ENCODE measurements around the gene SMCR8. TPM values are rescaled to one million over a fixed set of nuclear protein-coding genes. Genes with fewer than 3 reads are reported as not detected.
"Not testable (repeated sequence)": the region's sequence is repeated elsewhere in the genome, so short reads cannot be mapped to it uniquely, and the experiment has no call there.

The SMCR8 gene
- total RNA-seq, 3 donors from 2014 or later (not counting 1 experiment from before 2014, with no cell fraction given): 33.5 to 48.5 (median 39.2) TPM

GRCh38 chr17:18291718-18292540, 23.2 kb upstream of the SMCR8 start:
- no peaks in the 10 kb centered on the region for H3K27me3 ChIP-seq (ENCODE audit: control insufficient read depth, insufficient read depth, low read length)
- DNase-seq (no peak), ATAC-seq (no peak)
- no peak overlapping the region for H3K4me3 ChIP-seq (ENCODE audit: low read length)
- H3K36me3 ChIP-seq (ENCODE audit: control insufficient read depth, insufficient read depth, low read length): peaks cover 30% of the 10 kb centered on the region
- no peak overlapping the region for H3K27ac Mint-ChIP-seq
- H3K4me1 Mint-ChIP-seq: no peaks in the 10 kb centered on the region
- intact Hi-C loops (cut with micrococcal nuclease): no loop called here
- H3K36me3 Mint-ChIP-seq: no peaks in the 10 kb centered on the region
- H3K27ac ChIP-seq (ENCODE audit: low read length): no peak overlapping the region
- no peaks in the 10 kb centered on the region for H3K9me3 Mint-ChIP-seq
- 96% methylated on average over 11 of the region's 15 CpGs for WGBS (ENCODE audit: insufficient coverage)
- no peaks in the 10 kb centered on the region for H3K4me1 ChIP-seq (ENCODE audit: control insufficient read depth, insufficient read depth, low read length)
- H3K9me3 ChIP-seq (ENCODE audit: control insufficient read depth, insufficient read depth, low read length): no peaks in the 10 kb centered on the region
- no peak for TF ChIP-seq CTCF (IDR thresholded peaks at IDR 0.05)
- no peaks in the 10 kb centered on the region for H3K27me3 Mint-ChIP-seq (ENCODE audit: low read depth in 2 of 2)
- no peak overlapping the region for H3K4me3 Mint-ChIP-seq

GRCh38 chr17:18298061-18298460, 17.0 kb upstream of the SMCR8 start:
- H3K27ac ChIP-seq (ENCODE audit: low read length); H3K9me3 Mint-ChIP-seq; H3K27ac Mint-ChIP-seq; H3K27me3 Mint-ChIP-seq (ENCODE audit: low read depth in 2 of 2); H3K27me3 ChIP-seq (ENCODE audit: control insufficient read depth, insufficient read depth, low read length); H3K4me3 ChIP-seq (ENCODE audit: low read length); H3K4me1 ChIP-seq (ENCODE audit: control insufficient read depth, insufficient read depth, low read length); H3K4me1 Mint-ChIP-seq; DNase-seq; H3K9me3 ChIP-seq (ENCODE audit: control insufficient read depth, insufficient read depth, low read length); H3K4me3 Mint-ChIP-seq; intact Hi-C loops (cut with micrococcal nuclease); ATAC-seq: not testable (repeated sequence)
- peaks cover 14% of the 10 kb centered on the region for H3K36me3 Mint-ChIP-seq
- H3K36me3 ChIP-seq (ENCODE audit: control insufficient read depth, insufficient read depth, low read length): peaks cover 40% of the 10 kb centered on the region
- WGBS (ENCODE audit: insufficient coverage): 98% methylated on average over 20 of the region's 30 CpGs

GRCh38 chr17:18300725-18301480, 14.2 kb upstream of the SMCR8 start:
- Mint-ChIP-seq H3K27me3 (ENCODE audit: low read depth in 2 of 2) (no peaks in the 10 kb centered on the region), H3K27ac (peak overlapping the region in 1 of 2 donors; percentile 5), H3K4me3 (no peak overlapping the region), H3K4me1 (no peaks in the 10 kb centered on the region), H3K9me3 (no peaks in the 10 kb centered on the region), H3K36me3 (peaks cover 14% of the 10 kb centered on the region)
- Histone ChIP-seq H3K36me3 (ENCODE audit: control insufficient read depth, insufficient read depth, low read length) (peaks cover 55% of the 10 kb centered on the region), H3K27ac (ENCODE audit: low read length) (no peak overlapping the region), H3K4me3 (ENCODE audit: low read length) (no peak overlapping the region), H3K27me3 (ENCODE audit: control insufficient read depth, insufficient read depth, low read length) (no peaks in the 10 kb centered on the region), H3K4me1 (ENCODE audit: control insufficient read depth, insufficient read depth, low read length) (no peaks in the 10 kb centered on the region), H3K9me3 (ENCODE audit: control insufficient read depth, insufficient read depth, low read length) (no peaks in the 10 kb centered on the region)
- intact Hi-C loops (cut with micrococcal nuclease): no loop called here
- WGBS (ENCODE audit: insufficient coverage): 91% methylated on average over 8 of the region's 8 CpGs
- DNase-seq (no peak), ATAC-seq (peak in 1 of 3 donors; percentile 32)
- no peak for TF ChIP-seq CTCF (IDR thresholded peaks at IDR 0.05)

- H3K36me3 Mint-ChIP-seq: peaks cover 14% of the 10 kb centered on the region
Measured at GRCh38 chr17:18303206-18303605, 11.9 kb upstream of the SMCR8 start.

More at GRCh38 chr17:18303206-18303605, 11.9 kb upstream of the SMCR8 start:
- H3K36me3 ChIP-seq (ENCODE audit: control insufficient read depth, insufficient read depth, low read length): peaks cover 68% of the 10 kb centered on the region
- ATAC-seq; H3K4me1 ChIP-seq (ENCODE audit: control insufficient read depth, insufficient read depth, low read length); H3K4me1 Mint-ChIP-seq; DNase-seq; H3K27me3 ChIP-seq (ENCODE audit: control insufficient read depth, insufficient read depth, low read length); H3K4me3 ChIP-seq (ENCODE audit: low read length); H3K27me3 Mint-ChIP-seq (ENCODE audit: low read depth in 2 of 2); H3K27ac Mint-ChIP-seq; H3K4me3 Mint-ChIP-seq; H3K27ac ChIP-seq (ENCODE audit: low read length); H3K9me3 ChIP-seq (ENCODE audit: control insufficient read depth, insufficient read depth, low read length); H3K9me3 Mint-ChIP-seq; intact Hi-C loops (cut with micrococcal nuclease): not testable (repeated sequence)
- whole genome bisulfite sequencing (ENCODE audit: insufficient coverage): 93% methylated on average over 12 of the region's 13 CpGs
